ENCODE measurements around the gene L3MBTL4.
"Not testable (repeated sequence)": the region's sequence is repeated elsewhere in the genome, so short reads cannot be mapped to it uniquely, and the experiment has no call there.

The L3MBTL4 gene

DNA sequence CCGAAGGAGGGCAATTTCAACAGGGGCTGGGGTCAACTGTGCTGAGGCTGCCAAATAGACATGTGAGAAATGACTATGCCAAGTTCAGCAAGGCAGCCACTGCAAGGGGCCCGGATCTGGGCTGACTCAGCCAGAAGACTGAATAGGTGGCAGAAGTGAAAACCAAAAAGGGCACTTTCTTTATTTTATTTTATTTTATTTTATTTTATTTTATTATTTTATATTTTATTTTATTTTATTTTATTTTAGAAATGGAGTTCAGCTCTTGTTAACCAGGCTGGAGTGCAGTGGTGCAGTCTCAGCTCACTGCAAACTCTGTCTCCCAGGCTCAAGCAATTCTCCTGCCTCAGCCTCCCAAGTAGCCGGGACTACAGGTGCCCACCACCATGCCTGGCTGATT, 228.9 kb downstream of the L3MBTL4 start:
- not testable (repeated sequence) for DNase-seq (ENCODE audit: low spot score)

DNA sequence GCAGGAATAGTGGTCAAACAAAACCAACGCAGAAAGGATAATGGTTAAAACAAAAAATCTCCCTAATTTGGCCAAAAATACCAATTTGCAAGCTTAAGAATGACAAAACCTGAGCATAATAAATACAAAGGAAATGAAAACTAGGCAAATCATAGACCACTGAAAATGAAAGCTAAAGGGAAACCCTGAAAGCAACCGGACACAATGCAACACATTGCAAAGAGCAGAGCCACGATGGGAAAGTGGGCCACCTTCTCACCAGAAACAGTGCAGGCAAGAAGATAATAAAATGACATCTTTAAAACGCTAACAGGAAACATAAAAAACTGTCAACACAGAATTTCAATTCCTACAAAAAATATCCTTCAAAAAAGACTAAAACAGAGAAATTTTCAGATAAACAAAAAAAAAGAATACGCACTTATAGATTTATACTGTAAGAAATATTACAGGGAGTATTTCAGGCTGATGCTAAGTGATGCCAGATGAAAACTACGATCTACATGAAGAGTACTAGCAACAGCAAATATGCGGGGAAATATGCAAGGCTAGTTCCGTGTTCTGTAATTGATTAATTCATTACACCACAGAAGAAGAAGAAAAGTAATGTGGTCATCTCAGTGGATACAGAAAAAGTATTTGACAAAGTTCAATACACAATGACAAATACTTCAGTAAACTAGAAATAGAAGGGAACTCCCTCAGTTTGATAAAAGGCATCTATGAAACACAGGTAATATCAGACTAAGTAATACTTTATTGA, 239.5 kb downstream of the L3MBTL4 start:
- DNase-seq (ENCODE audit: low spot score) = no peak

DNA sequence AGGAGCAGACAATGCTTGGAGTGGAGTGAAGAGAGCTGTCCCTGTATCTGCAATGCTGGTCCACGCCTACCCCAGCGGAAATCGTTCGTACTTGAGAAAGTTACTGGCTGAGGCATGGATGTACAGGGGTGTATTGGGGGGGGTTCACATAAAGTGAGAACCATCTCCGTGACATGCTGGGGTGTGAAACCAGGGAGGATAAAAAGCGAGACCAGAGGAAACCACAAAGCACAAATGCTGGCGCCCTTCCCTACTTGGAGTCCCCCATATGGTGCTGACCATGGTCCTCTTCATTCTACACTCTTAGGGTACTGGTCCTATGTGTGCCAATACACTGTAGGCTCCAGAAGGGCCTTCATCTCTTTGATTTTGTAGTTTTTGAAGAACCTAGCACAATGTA, 244.1 kb downstream of the L3MBTL4 start:
- DNase-seq (ENCODE audit: low spot score) = no peak

DNA sequence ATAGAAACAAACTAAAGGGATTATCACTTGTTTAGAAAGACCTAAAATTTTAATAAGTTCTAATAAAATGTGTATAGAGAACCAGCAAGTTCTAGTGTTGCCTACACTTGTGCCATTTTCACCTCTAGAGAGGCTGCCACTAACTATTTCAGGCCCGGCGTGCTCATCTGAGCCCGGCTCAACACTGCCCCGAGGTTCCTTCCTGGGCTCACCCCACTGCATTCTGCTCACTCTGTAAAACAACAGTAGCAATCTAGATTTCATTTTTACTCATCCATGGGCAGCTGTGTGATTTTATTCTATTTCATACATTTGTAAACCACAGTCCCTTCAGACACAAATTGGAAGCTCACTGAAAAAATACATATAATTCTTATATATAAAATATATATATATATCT, 253.2 kb downstream of the L3MBTL4 start:
- DNase-seq (ENCODE audit: low spot score) = no peak

DNA sequence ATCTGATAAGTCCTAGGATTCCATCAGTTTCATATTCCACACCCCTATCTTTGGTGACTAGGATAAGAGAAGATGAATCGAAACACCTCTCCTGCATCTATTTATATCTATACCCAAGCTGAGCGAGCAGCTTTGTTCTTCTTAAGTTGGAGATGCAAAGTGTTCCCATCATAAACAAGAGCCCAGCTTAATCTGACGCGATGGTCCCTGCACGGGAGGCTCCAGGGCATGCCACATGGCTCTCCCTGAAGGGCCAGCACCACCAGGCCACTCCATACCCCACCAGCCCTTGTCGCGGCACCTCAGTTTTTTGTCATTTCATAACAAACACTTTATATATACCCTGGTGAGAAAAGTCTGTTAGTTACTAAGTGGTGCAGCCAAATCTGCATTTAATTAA, 255.3 kb downstream of the L3MBTL4 start:
- DNase-seq (ENCODE audit: low spot score) = no peak

DNA sequence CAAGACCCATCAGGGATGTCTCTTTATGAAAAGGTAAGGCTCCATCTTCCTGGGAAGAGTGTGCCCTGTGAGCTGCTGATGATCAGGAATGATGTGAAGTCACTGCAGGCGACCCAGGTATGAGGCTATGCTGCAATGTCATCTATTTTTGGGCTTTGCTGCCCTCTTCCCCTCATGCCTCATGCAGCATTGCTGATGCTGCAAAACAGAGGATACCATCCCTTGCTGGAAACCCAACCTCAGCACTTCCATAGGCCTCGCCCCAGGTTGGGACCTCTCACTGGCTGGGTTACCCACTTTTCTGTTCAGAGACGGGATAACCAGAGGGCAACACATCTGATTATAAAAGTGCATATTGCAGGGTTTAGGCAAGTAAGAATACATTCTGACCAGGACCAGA, 255.8 kb downstream of the L3MBTL4 start:
- DNase-seq (ENCODE audit: low spot score) = no peak

DNA sequence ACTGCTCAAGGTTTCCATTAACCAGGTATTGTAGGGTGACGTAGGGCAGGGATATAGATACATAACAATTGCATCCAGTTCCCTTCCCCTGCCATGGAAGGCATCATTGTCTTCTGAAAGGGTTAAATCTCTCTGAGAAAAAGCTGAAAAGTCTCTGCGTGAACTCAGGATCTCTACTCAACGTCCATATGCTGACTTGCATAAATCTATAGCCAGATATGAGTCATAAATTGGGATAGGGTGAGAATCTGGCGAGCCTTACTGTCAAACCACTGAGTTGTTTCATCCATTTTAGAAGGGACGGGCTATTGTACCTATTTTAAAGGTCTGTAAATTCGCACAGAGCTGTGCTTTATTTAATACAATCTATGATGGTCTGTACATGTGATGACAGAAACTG, 258.3 kb downstream of the L3MBTL4 start:
- DNase-seq (ENCODE audit: low spot score) = no peak

DNA sequence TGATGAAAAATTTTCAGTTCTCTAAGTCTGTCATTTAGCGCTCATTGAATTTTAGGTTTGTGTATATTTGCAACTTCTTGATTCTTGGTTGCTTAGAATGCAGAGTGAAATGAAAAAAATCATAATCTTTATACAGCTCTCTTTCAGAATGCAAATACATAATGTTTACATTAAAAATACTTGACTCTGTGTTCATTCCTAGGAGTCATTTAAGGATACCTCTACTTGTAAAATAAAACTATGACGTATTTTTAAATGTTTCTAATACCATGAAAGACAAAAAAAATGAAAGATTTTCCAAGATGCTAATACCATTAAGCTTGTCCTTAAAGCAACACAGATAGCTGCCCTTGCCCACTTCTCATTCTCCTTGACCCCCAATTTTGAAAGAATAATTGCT, 259.0 kb downstream of the L3MBTL4 start:
- DNase-seq (ENCODE audit: low spot score) = no peak

DNA sequence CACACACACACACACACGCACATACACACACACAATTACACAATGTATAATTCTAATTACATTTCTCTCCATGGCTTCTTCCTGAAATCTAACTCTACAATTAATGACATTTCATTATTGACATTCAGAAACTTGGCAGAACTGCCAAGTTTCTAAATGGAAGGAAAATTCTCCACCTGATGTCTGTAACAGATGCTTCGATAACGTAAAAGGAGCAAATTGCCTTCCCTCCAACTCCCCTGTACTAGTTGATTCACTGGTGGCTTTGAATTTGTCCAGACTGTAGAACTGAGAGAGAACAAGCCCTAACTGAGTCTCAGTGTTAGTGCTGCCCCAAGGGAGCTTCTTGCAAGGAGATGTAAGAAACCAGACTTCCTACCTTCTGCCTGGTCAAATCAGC, 264.3 kb downstream of the L3MBTL4 start:
- DNase-seq (ENCODE audit: low spot score) = no peak

DNA sequence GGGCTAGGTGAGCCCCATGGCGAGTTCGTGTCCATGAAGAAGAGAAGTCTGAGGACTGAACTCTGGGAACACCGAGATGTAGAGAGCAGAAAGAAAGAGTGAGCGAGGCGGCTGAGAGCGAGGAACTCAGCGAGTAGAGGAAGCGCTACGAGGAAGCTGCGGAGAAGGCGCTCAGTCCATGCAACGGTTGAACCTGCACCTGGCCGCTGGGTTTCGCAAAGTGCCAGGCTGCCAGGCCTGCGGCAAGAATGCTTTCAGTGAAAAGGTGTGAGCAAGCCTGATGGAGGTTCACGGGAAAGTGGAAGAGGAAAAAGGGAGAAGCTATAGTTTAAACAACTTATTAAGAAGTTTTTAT, 268.4 kb downstream of the L3MBTL4 start:
- DNase-seq (ENCODE audit: low spot score) = no peak

DNA sequence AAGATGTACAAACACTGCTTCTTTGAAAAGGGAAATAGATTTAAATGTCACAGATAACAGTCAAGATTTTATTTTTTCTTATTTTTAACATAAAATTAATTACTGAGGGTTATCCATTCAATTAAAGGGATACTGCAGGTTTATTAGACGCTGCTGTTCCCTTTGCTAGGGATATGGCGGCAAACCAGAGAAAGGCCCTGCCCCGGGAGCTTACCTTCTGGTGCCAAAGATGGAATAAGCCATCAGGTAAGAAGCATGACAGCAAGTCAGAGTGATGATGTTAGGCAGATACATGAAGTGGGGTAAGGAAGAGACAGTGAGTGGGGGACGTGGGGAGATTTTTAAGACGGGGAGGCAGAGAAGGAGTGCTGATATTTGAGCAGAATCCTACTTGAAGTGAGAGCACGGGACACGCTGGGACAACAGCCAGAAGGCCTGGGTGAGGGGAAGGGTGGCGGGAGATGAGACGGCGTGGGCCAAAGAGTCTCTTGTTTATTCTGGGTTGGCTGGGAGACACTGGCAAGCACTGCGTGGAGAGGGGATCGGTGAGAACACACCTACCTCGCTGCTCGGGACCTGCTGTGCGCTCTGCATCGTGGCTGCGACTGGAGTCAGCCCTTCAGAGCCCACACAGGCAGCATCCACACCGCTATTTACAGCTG, 268.9 kb downstream of the L3MBTL4 start:
- DNase-seq (ENCODE audit: low spot score) = no peak

DNA sequence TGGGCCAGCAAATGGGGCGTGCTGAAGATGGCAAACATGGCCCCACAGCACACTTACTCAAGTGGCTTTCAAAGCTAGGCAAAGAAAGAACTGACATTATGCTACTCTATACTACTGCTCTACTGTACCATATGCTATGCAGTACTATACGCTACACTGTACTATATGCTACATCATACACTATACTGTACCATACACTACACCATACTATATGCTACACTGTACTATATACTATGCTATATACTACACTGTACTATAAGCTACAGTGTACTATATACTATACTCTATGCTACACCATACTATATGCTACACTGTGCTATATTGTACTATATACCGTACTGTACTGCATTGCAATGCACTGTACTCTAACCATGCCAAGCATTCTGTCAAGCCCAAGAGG, 275.7 kb downstream of the L3MBTL4 start:
- DNase-seq (ENCODE audit: low spot score) = no peak

DNA sequence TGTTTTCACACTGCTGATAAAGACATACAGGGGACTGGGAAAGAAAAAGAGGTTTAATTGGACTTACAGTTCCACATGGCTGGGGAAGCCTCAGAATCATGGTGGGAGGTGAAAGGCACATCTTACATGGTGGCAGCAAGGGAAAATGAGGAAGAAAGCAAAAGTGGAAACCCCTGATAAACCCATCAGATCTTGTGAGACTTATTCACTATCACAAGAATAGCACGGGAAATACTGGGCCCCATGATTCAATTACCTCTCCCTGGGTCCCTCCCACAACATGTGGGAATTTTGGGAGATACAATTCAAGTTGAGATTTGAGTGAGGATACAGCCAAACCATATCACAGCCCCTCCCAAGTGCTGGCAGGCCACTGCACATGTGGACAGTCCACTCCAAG, 278.8 kb downstream of the L3MBTL4 start:
- DNase-seq (ENCODE audit: low spot score) = not testable (repeated sequence)

DNA sequence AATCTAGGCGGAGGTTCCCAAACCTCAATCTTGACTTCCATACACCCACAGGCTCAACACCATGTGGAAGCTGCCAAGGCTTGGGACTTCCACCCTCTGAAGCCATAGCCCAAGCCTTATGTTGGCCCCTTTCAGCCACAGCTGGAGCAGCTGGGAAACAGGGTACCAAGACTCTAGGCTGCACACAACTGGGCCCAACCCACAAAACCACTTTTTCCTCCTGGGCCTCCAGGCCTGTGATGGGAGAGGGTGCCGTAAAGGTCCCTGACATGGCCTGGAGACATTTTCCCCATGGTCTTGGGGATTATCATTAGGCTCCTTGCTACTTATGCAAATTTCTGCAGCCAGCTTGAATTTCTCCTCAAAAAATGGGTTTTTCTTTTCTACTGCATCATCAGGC, 279.7 kb downstream of the L3MBTL4 start:
- DNase-seq (ENCODE audit: low spot score) = not testable (repeated sequence)

DNA sequence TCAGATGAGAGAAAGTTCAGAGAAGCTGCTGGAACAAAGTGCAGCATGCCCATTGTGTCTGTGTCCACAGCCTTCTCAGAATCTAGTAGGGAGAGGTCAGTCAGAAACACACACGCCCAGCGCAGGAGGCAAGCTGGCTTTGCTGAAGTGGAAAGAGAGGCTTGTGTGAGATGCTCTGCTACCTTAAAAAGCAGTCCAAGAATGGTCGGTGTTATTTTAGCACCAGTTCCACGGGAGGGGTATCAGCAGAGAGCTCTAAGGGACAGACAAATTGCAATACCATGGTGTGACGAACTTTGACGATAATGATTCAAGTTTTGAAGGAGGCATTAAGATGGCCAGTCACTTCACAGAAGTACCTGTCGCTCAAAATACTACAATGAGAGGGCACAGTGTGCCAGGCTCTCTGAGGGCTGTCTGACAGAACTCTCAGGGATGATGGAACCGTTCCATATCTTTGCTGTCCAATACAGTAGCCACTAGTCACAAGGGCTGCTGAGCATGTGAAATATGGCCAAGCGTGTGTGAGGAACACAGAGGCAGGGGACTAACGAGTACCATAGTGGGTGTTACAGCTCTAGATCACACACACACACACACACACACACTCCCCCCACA, 281.9 kb downstream of the L3MBTL4 start:
- DNase-seq (ENCODE audit: low spot score) = no peak

DNA sequence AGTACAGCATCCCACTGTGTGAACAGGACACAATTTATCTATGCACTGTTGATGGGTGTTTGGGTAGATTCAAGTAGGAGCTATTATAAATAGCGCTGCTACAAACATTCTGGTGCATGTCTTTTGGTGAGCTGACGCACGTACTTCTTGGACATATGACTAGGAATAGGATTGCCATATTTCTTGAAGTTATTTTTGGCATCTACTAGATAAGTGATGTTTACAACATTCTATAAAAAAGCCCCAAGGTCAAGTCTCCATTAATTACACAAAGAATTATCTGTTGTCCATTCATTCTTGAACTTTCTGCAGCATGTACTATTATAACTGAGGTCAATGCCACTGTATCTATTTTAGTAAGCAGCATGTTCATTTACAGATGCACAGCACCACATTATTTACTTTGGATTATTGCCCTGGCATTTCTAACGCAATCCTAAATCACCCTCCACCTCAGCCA, 293.9 kb downstream of the L3MBTL4 start:
- no peak for DNase-seq (ENCODE audit: low spot score)

DNA sequence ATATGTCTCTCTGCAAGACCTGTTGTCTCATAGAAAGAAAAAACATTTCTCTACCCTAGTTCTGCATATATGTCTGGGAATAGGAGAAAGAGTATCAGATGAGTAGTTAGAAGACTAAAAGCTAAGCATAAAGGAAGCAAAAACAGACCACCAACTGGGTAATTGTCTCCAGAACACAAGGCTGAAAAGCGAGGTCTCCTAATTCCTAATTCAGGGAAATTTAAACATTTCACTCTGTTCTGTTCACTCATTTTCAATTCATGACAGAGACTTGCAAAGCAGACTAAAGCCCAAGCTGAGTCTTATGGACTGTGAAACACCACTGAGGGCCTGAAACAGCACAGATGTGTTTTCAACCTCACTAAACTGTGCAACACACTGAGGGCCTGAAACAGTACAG, 294.9 kb downstream of the L3MBTL4 start:
- no peak for DNase-seq (ENCODE audit: low spot score)

DNA sequence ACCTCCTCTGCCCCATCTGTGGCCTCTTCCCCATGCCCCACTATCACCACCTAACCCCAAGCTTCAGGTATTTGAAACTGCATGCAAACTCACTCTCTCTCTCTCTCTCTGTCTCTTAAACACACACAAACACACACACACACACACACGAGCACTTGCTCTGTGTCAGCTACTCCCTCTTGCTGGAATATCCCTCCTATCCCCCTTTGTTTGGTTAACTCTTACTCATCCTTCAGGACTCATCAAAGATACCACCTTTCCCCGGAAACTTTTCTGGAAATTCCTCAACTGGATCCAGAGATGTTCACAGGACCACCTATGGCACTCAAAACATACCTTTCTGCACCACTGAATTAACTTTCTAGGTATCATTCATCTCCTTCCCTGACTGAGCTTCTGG, 296.6 kb downstream of the L3MBTL4 start:
- DNase-seq (ENCODE audit: low spot score) = no peak

DNA sequence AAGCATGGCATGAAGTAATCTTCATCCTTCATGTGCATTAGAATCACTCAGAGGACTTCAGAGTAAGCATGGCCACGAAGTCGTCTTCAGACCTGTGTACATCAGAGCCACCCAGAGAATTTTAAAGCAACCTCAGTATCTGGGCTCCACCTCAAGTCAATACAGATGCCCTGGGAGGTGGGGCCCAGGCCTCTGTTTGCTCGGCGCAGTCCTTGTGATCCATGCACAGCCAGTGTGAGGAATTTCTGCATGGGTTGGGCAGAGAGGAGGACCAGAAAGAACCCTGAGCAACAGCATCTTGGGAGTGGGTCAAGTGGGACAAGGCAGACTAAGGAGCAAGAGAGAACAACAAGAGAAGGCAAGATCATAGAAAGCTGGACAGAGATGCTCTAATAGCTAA, 299.0 kb downstream of the L3MBTL4 start:
- DNase-seq (ENCODE audit: low spot score) = no peak

DNA sequence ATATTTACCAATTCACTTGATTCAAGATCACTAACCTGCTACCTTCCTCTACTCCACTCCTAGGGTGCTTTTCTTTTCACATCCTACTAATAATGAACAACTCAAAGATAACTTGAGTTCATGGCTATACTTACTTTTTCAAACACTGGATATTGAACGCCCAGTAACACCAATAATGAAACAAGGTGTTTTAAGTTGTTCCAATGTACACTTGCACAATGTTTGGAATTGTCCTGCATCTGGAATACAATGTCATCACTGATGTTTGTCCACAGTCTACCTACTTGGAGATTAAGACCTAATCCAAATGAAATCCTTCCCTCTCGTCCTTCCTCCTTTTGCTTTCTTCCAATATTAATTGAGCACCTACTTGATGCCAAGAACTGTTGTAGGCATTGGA, 301.1 kb downstream of the L3MBTL4 start:
- DNase-seq (ENCODE audit: low spot score) = no peak

DNA sequence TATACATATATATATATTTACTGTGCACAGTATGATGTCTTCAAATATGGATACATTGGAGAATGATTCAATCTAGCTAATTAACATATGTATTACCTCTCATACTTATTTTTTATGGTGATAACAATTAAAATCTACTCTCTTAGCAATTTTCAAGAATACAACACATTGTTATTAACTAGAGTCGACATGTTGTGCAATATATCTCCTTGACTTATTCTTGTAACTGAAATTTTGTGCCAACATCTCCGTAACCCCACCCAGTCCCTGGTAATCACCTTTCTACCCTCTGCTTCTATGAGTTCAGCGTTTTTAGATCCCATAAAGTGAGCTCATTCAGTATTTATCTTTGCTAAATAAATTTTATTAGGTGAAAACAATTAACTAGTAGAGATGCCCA, 303.0 kb downstream of the L3MBTL4 start:
- DNase-seq (ENCODE audit: low spot score) = no peak

DNA sequence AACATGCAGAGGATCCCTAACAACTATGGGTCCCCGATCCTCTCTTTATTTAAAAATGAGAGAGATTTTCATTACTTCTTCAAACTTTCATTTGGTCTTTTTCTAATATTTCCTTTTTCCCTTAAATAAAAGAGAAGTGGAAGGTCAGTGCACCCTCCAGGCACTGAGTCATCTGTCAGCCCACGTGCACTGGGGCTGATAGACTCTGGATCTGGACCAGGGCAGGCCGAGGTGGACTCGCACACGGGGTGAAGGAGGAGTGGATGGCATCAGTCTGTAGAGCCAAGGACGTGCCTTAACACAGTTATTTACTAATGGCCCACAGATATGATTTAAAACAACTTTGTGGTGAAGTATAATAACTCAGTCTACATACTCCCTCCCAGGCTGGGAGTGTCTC, 305.0 kb downstream of the L3MBTL4 start:
- no peak for DNase-seq (ENCODE audit: low spot score)

DNA sequence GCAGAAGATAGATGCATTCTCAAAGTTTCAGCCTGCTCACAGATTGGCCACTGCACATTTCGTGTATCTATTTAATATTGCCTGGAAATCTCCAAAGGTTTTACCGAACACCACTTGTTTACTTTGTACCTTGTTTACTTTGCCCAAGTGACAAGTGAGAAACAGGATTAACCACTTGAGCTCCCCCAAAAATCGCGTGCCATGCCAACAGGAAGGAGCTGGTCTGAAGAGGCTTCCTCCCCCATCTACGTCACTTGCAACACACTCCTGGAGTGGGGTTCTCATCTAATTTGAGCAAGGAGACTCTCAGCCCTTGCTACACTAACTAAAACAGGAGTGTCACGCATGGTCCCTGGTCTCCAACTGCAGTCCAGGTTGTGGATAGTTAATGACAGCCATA, 306.9 kb downstream of the L3MBTL4 start:
- DNase-seq (ENCODE audit: low spot score) = no peak

Data from globus pallidus (tissue), 1 donor.